Omental fat pad (tissue), 4 donors: Measurements from ENCODE around the gene SH3PXD2A. TPM values are rescaled to one million over a fixed set of nuclear protein-coding genes. Genes with fewer than 3 reads are reported as not detected.

ENCODE experiments used
- ATAC-seq: fragments of 150-250 bp; one replicate; pipeline ENCODE4 v1.9.1; 2016; ENCODE audit warnings: mild to moderate bottlenecking, moderate library complexity; ENCODE audit not compliant: low FRiP score
- DNase-seq: peaks from one replicate; pipeline ENCODE4 v3.0.0-alpha.2; 2019; ENCODE audit warnings: low spot score
- total RNA-seq, 4 donors: library from RNA; depleted of rRNA; stranded (reverse); fragments of >200 nt; gene quantifications; one replicate each; pipeline ENCODE4 v1.1.0, GENCODE V29; 2016
- TF ChIP-seq, protein P1 (sequence below), 3 donors: fragments of 450-650 bp; IDR thresholded peaks; one replicate each; pipeline ENCODE4 v1.5.1; 2016 to 2017; ENCODE audit warnings: antibody characterized with exemption in 3 of 3, mild to moderate bottlenecking in 3 of 3, moderate library complexity in 2 of 3

Gene SH3PXD2A
- total RNA-seq, 4 donors from 2014 or later, result 21.0 to 36.3 (median 22.5) TPM

- no peak for DNase-seq
- TF ChIP-seq, protein P1, sequence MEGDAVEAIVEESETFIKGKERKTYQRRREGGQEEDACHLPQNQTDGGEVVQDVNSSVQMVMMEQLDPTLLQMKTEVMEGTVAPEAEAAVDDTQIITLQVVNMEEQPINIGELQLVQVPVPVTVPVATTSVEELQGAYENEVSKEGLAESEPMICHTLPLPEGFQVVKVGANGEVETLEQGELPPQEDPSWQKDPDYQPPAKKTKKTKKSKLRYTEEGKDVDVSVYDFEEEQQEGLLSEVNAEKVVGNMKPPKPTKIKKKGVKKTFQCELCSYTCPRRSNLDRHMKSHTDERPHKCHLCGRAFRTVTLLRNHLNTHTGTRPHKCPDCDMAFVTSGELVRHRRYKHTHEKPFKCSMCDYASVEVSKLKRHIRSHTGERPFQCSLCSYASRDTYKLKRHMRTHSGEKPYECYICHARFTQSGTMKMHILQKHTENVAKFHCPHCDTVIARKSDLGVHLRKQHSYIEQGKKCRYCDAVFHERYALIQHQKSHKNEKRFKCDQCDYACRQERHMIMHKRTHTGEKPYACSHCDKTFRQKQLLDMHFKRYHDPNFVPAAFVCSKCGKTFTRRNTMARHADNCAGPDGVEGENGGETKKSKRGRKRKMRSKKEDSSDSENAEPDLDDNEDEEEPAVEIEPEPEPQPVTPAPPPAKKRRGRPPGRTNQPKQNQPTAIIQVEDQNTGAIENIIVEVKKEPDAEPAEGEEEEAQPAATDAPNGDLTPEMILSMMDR (IDR thresholded peaks at IDR 0.05), result no peak
- ATAC-seq, result no peak
Observed at GRCh38 chr10:103696094-103696410, 159.3 kb downstream of the SH3PXD2A start.

DNA sequence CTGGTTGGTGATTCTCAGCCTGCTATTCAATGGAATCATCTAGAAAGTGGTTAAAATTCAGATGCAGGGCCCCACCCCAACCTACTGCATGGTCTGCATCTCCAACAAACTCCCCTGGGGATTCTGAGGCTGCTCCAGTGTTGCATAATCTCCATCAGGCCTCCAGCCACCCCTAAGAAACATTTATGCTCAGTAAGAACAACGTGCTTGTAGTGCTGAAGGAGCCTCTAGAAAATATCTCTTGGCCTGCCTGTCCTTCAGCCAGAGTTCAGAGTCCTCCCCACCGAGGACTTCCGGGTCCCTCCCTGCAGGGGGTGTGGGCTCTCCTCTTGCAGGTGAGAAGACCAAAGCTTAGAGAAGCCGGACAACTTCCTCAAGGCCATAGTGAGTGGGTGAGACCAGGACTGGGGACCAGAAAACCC lies 159.8 kb downstream of the SH3PXD2A start:
- no peak for ATAC-seq
- TF ChIP-seq, protein P1 (IDR thresholded peaks at IDR 0.05), result no peak
- DNase-seq, result no peak

- TF ChIP-seq, protein P1 (IDR thresholded peaks at IDR 0.05), result no peak
- ATAC-seq, result no peak
- no peak for DNase-seq
Observed at GRCh38 chr10:103693812-103694205, 161.6 kb downstream of the SH3PXD2A start.

- no peak for DNase-seq
- TF ChIP-seq, protein P1 (IDR thresholded peaks at IDR 0.05), result no peak
- peak; percentile 20 for ATAC-seq
Observed at GRCh38 chr10:103692952-103693811, 162.2 kb downstream of the SH3PXD2A start.

- DNase-seq (no peak), ATAC-seq (no peak)
- TF ChIP-seq, protein P1 (IDR thresholded peaks at IDR 0.05), result no peak
Observed at GRCh38 chr10:103692436-103692951, 162.9 kb downstream of the SH3PXD2A start.

DNA sequence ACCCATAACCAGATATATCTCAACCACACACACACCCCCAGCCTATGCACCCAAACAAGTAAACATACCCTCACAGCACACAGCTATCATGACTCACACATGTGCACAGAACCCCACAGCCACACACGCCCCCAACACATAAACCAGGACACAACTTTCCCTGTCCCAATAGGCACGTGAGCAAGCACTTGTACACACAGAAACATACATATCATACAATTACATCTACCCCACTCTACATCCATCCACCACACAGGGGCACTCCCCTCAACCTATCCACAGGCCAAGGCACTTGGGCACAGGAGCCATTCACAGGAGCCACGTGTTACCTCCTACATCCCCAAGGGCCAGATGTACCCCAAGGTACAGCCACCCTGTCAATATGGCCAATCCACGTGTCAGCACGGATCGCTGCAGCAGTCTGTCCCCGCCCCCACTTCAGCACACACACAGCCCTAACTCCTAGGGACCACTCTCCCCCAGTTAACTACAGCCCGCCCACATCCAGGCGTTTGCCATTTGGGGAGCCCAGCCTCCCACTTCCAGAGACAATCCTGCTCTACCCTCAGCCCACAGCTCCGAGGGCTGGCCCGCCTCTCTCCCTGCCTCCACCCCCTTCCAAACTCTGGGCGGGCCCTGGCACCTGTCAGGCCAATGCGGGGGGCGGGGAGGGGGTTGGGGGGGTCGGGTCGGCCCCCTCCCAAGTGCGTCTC lies 163.5 kb downstream of the SH3PXD2A start:
- DNase-seq (no peak), ATAC-seq (no peak)
- TF ChIP-seq, protein P1 (IDR thresholded peaks at IDR 0.05), result no peak
